ENCODE measurements around the gene RAD51B. TPM values are rescaled to one million over a fixed set of nuclear protein-coding genes. Genes with fewer than 3 reads are reported as not detected.

The RAD51B gene
- total RNA-seq, 1 experiment from 2014 or later: 16.7 TPM

- Histone ChIP-seq H2BK15ac (ENCODE audit: low read depth, low read length) (no peak overlapping the region), H2BK5ac (ENCODE audit: insufficient read length, low read length) (peak overlapping the region; percentile 88), H3K23me2 (ENCODE audit: insufficient read length, low read depth, low read length, poor library complexity, severe bottlenecking) (no peaks in the 10 kb centered on the region), H3K79me1 (ENCODE audit: insufficient read depth, low read depth, low read length, poor library complexity, severe bottlenecking) (no peaks in the 10 kb centered on the region), H3K9me3 (ENCODE audit: control insufficient read depth, low read depth, low read length) (no peaks in the 10 kb centered on the region), H2BK12ac (ENCODE audit: insufficient read length, low read depth, low read length) (no peak overlapping the region), H3K56ac (ENCODE audit: insufficient read length, low read depth, low read length) (no peak overlapping the region), H4K91ac (ENCODE audit: insufficient read length, low read depth, low read length) (no peak overlapping the region), H3K18ac (ENCODE audit: insufficient read length, low read depth, low read length) (peak overlapping the region; percentile 23), H2AK5ac (ENCODE audit: insufficient read length, low read length) (peak overlapping the region; percentile 85), H3K23ac (ENCODE audit: insufficient read length, low read depth, low read length) (no peak overlapping the region), H3K4me1 (ENCODE audit: insufficient read depth, low read length) (peaks cover 27% of the 10 kb centered on the region), H2BK120ac (ENCODE audit: low read depth, low read length, poor library complexity, severe bottlenecking) (peak overlapping the region; percentile 44), H3K9ac (ENCODE audit: extremely low read depth, insufficient read length, low read length) (peak overlapping the region; percentile 45), H4K5ac (ENCODE audit: insufficient read length, low read depth, low read length) (no peak overlapping the region), H3K4me2 (ENCODE audit: insufficient read depth, insufficient read length, low read length) (peak overlapping the region; percentile 50), H2BK20ac (ENCODE audit: low read depth, low read length, poor library complexity, severe bottlenecking) (no peak overlapping the region), H4K20me1 (ENCODE audit: control insufficient read depth, insufficient read depth, insufficient read length) (no peaks in the 10 kb centered on the region), H2AFZ (ENCODE audit: low read length) (no peak overlapping the region), H4K8ac (replicated peaks; ENCODE audit: insufficient read length, low read depth, low read length) (no peak overlapping the region), H3K4ac (ENCODE audit: low read depth, low read length) (no peak overlapping the region; the same call in 1 of the 2 replicates), H3K27ac (ENCODE audit: insufficient read length, low read depth, low read length) (peak overlapping the region; percentile 99), H3K14ac (ENCODE audit: insufficient read depth, low read length) (no peak overlapping the region), H3T11ph (ENCODE audit: low read length) (no peak overlapping the region), H3K27me3 (ENCODE audit: insufficient read depth, low read length) (no peaks in the 10 kb centered on the region), H3K79me2 (ENCODE audit: insufficient read depth, low read length) (no peaks in the 10 kb centered on the region)
- Mint-ChIP-seq H3K36me3 (ENCODE audit: insufficient read depth in 1 of 3, low read depth in 3 of 3) (no peaks in the 10 kb centered on the region), H3K27ac (peak overlapping the region; percentile 37 to 99 (median 92); a peak in 6 of 7 replicates), H3K9me3 (no peaks in the 10 kb centered on the region), H3K4me1 (peaks cover 63% of the 10 kb centered on the region in 2 experiments), H3K27me3 (ENCODE audit: low read depth) (peaks cover 3% of the 10 kb centered on the region), H3K4me3 (peak overlapping the region; percentile 31 to 42; a peak in 3 of 5 replicates)
- no CpG with 5 or more reads among the region's 10 CpGs for WGBS (ENCODE audit: extremely low coverage, insufficient read length, low lambda C conversion rate)
- no peak for TF ChIP-seq CTCF (conservative IDR thresholded peaks at IDR 0.05)
- DNase-seq: no peak
These were observed 441.7 kb downstream of the RAD51B start for GRCh38 chr14:68261092-68261842.
